ENCODE data around the gene GCNT1.

DNA sequence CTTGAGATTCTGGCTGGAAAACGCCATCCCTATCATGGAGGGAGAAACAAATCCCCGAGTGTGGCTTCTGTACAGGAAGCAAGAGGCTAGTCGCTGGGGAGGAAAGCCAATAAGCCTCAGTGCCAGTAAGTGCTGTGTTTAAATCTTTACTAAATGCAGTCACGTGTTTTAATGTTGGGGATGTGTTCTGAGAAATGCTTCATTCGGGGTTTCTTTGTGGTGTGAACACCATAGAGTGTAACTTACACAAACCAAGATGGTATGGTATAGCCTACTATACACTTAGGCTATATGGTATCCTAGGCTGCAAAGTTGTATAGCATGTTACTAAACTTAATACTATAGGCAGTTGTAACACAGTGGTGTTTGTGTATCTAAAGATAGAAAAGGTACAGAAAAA is 94.7 kb downstream of the GCNT1 start:
- TF ChIP-seq POLR2A (IDR thresholded peaks at IDR 0.05; ENCODE audit: low read depth, low read length), result no peak
- TF ChIP-seq POLR2AphosphoS5 (IDR thresholded peaks at IDR 0.05; ENCODE audit: low read depth, low read length), result no peak
- no peak for TF ChIP-seq SPI1 (IDR thresholded peaks at IDR 0.05; ENCODE audit: low read depth, low read length)
- TF ChIP-seq POU2F2 (IDR thresholded peaks at IDR 0.05; ENCODE audit: low read depth, low read length), result no peak
